SK-MEL-5 (cell line): ENCODE data around the gene PARVB. TPM values are rescaled to one million over a fixed set of nuclear protein-coding genes. Genes with fewer than 3 reads are reported as not detected.
A peak's percentile ranks its signal among the peaks of the same experiment; 100 is the strongest.
"Not testable (repeated sequence)": the region's sequence is repeated elsewhere in the genome, so short reads cannot be mapped to it uniquely, and the experiment has no call there.

Source experiments
- DNase-seq: peaks from one replicate; pipeline ENCODE4 v3.0.0-alpha.2; 2016; ENCODE audit warnings: low read depth, low spot score
- in situ Hi-C: cut with HindIII; loops from 2 replicates; pipeline ENCODE4 v1.10.0; 2016; ENCODE audit warnings: low sequenced_read_pairs, high pct_unique_total_duplicates, low pct_unique_long_range_greater_than_20kb
- total RNA-seq: library from RNA; depleted of rRNA; stranded (reverse); fragments of >200 nt; shearing (Covaris generic); gene quantifications from 2 replicates; pipeline ENCODE4 v1.2.3, GENCODE V29; 2014

Gene PARVB
- total RNA-seq, 1 experiment from 2014 or later, result 164 TPM

DNA sequence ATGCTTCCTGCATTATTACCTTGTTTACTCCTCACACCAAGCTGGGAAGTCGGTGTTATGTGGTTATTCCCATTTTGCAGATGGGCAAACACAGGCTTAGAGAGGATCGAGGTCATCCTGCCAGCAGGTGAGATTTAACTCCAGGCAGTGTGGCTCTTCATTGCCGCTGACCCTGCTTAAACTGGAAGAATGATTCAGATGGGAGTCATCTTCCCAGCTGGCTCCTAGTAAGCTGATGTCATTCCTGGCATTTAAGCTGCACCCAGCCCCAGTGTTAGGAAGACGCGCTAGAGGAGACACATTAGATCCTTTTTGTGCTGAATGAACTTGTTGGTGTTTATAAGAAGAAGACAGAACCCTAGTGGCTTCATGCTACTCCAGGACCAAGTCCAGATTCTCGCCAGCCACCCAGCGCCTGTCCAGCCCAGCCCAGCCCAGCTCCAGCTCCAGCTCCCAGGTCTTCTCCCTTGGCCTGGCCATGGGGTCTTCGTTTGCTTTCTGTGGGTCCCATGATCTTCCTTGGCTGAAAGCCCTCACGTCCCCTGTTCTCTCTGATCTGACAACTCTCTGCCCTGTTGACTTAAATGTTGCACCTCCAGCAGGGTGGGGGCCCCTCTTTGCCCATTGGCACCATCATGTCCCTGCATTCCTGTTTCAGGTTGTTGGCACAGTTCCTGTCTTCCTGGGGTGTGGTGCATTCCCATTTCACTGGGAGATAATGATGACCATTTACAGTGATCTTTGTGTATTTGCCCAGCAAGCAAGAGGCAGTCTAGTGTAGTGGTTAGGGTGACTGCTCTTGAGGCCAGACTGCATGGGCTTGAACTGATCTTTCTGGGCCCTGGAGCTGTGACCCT, 13.6 kb downstream of the PARVB start:
- in situ Hi-C loops, result no loop called here
- peak; percentile 74 for DNase-seq

- DNase-seq, result no peak
- in situ Hi-C loops, result no loop called here
Observed at GRCh38 chr22:44039566-44040171, 15.6 kb downstream of the PARVB start.

GRCh38 chr22:44042249-44043218, 18.4 kb downstream of the PARVB start:
- no peak for DNase-seq
- in situ Hi-C loops, result no loop called here

- DNase-seq, result no peak
Observed at GRCh38 chr22:44045145-44045544, 21.0 kb downstream of the PARVB start.

DNA sequence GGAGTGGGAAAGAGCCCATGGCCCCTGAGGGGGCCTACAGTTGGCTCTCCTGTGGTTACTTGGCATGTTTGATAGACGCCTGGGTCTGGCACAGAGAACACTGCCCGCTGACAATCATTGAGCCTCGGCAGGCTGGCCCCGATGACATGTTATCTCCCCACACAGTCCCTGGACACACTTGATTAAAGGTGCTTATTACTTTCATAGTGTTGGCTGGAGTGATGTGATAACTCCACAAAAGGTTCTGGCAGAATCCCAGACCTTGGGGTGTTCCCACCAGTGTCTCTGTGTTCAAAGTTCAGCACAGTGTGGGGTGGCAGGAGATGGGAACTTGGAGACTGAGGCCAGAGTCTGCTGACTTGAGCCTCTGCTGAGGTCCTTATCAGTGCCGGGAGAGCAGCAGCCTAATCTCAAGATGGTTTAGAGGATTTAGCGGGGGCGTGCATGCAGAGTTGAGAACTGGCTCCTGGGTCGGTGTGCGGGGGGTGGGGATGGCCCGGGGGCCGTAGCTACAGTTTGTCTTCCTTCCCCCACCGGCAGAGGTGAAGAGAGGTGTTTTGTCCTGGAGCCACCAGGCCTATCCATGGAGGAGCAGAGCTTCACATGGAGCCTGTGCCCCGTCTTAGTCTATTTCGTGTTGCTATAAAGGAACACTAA, 22.5 kb downstream of the PARVB start:
- DNase-seq, result no peak
- in situ Hi-C loops, result no loop called here

More at GRCh38 chr22:44045145-44045544, 21.0 kb downstream of the PARVB start:
- in situ Hi-C loops, result no loop called here

GRCh38 chr22:44047891-44048301, 23.8 kb downstream of the PARVB start:
- DNase-seq, result no peak
- in situ Hi-C loops, result no loop called here

- in situ Hi-C loops, result no loop called here
- DNase-seq, result no peak
Observed at GRCh38 chr22:44049486-44050231, 25.6 kb downstream of the PARVB start.

DNA sequence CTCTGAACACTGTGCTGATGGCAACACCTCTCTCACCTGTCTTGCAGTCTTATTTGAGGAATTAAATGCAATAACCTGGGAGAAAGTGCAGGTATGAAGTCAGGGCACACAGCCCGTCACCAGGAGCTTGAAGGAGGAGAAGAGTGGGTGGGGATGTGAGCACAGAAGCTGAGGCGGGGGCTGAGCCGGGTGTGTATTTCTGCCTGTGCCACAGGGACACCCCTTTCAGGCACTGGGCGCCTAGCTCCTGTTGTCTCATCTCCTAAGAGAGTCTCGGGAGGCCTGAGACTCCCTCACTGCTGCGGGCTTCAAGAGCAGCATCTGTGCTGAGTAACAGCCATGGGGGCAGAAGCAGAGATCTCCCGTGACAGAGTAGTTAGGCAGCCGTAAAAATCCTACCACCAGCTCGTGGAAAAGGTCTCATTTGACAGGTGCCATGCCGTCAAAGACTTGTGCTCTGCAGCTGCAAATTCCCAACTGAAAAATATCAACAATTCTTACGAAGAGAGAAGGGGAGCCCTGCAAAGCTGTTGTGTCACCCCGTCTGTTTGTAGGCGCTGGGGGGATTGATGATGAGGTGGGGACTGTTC, 26.8 kb downstream of the PARVB start:
- in situ Hi-C loops, result no loop called here
- no peak for DNase-seq

GRCh38 chr22:44051358-44051757, 27.3 kb downstream of the PARVB start:
- no peak for DNase-seq
- in situ Hi-C loops, result no loop called here

- in situ Hi-C loops, result no loop called here
- DNase-seq, result no peak
Observed at GRCh38 chr22:44051961-44052360, 27.9 kb downstream of the PARVB start.

GRCh38 chr22:44055805-44056204, 31.7 kb downstream of the PARVB start:
- no peak for DNase-seq
- in situ Hi-C loops, result no loop called here

GRCh38 chr22:44056649-44057048, 32.5 kb downstream of the PARVB start:
- DNase-seq, in situ Hi-C loops: not testable (repeated sequence)

GRCh38 chr22:44057401-44057987, 33.4 kb downstream of the PARVB start:
- DNase-seq, result no peak
- in situ Hi-C loops, result no loop called here

- in situ Hi-C loops, result no loop called here
Observed at GRCh38 chr22:44063462-44064371, 39.6 kb downstream of the PARVB start.

DNA sequence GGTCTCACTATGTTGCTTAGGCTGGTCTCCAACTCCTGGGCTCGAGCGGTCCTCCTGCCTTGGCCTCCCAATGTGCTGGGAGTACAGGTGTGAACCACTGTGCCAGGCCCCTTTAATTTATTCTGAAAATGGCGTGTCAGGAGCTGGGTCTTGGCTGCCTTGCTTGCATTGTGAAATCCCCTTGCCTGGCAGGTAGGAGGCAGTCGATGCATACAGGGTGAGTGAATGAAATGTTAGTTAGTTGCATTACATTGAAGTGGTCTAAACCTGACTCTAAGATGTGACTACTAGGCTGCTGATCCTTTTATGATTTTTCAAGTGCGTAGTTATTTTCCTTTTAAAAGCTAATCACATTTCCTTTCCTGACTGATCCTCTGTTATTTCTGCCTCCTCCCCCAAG, 42.9 kb downstream of the PARVB start:
- in situ Hi-C loops, result no loop called here

More at GRCh38 chr22:44063462-44064371, 39.6 kb downstream of the PARVB start:
- no peak for DNase-seq

More for the DNA sequence above, 42.9 kb downstream of the PARVB start:
- no peak for DNase-seq
